ENCODE results near the gene GRIN3B.

GRIN3B gene

GRCh38 chr19:955803-956765 is 44.1 kb upstream of the GRIN3B start:
- TF ChIP-seq CTCF (IDR thresholded peaks at IDR 0.05): no peak

GRCh38 chr19:956766-957440 is 43.3 kb upstream of the GRIN3B start:
- no peak for TF ChIP-seq CTCF (IDR thresholded peaks at IDR 0.05)

GRCh38 chr19:958967-959855 is 41.0 kb upstream of the GRIN3B start:
- no peak for TF ChIP-seq CTCF (IDR thresholded peaks at IDR 0.05)

- TF ChIP-seq CTCF (IDR thresholded peaks at IDR 0.05): no peak
These were observed 40.2 kb upstream of the GRIN3B start for GRCh38 chr19:960020-960419.

GRCh38 chr19:960601-960938 is 39.6 kb upstream of the GRIN3B start:
- TF ChIP-seq CTCF (IDR thresholded peaks at IDR 0.05): no peak

GRCh38 chr19:961866-962620 is 38.2 kb upstream of the GRIN3B start:
- TF ChIP-seq CTCF (IDR thresholded peaks at IDR 0.05): no peak

Measured in LNCAP (cell line).